ENCODE measurements around the gene FOXJ3.

The FOXJ3 gene

DNA sequence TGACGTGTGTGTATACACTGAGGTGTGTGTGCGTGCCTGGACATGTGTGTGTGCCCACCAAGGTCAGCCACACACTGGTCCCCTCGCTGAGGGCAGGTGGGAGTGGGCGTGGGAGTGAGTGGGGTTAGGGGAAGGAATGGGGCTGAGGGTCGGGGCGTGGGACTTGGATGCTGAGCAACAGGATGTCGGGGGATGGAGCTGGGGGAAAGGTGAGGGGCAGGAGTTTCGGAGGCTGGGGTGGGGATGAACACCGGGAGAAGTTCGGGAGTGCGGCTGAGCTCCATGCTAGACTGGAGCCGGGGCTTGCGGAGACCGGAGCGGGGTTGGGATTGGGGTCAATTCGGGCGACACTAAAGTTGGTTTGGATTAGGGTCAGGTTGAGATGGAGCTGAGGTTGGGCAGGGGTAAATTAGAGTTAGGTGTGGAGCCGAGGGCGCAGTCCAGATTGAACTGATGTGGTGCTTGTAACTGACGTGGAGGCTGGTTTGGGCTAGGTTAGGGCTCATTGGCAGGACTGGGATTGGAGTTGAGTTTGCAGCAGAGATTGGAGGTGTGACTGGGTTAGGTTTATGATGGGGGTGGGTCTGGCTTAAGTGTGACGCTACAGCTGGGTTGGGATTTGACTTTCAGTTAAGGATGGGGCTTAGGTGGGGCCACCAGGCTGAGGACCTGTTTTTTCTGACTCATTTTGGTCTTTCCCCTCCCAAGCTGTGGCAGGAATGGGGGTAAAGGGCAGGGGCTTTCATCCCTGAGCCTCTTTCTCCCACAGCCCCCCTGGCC, 167.2 kb downstream of the FOXJ3 start:
- no peak for DNase-seq

GRCh38 chr1:42165511-42166210, 169.4 kb downstream of the FOXJ3 start:
- no peak for DNase-seq

DNA sequence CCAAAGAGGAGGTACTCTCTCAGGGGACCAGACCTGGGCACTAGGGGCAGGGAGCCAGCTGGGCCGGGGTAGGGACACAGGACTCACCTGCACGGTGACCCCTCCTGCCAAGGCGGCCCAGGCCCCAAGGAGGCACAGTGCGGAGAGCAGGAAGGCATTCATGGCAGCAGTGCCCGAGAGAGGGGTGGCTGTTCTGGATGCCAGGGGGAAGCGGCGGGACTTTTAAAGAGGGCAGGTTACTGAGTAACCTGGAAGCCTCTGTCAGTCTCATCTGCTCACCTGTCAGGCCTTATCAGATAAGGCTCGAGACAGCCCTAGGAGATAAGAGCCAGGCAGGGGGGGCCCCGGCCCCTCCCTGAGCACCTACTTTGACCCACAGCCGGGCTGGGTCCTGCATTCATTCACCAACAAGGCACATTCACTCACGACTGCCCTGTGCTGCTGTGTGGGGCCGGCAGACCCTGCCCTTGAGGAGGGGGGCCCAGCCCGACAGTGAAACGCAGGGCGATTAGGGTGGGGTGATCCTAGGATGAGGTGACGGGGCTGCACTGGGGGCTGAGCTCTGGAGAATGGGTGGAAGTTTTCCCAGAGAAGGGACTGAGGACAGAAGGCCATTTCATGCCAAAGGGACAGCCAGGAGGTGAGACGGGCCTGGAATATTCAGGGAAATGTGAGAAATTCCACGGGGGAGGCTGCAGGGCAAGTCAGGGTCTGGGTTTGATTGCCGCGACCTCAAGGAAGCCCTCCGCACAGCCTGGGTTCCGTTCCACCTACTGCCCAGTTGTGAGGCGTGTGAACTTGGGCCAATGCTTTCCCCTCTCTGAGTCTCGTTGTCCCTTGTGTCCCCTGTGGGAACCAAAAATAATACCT, 170.2 kb downstream of the FOXJ3 start, which contains the start of gene GUCA2A:
Gene GUCA2A (minus strand): TSS at position 195 of the 870 bp plus-strand sequence. CDS start 33 bp downstream, at position 162.
- DNase-seq, result no peak

- no peak for DNase-seq
Observed at GRCh38 chr1:42163536-42164503, 171.2 kb downstream of the FOXJ3 start.

DNA sequence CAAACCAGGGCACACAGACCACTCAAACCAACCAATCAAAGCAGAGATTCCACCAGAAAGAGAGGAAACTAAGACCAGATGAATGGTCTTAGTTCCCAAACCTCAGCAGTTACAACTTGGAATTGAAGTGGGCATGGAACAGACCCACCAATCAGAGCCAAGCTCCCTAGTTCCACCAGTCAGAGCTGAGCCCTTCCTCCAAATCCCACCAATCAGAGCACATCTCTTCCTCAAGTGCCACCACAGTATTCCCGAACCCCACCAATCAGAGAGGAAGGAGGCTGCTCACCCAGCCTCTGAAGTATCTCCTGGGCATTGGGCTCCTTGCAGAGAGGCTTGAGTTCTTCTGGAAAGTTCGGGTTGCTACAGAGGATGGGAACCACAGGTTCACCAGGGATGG, 171.9 kb downstream of the FOXJ3 start:
- DNase-seq, result no peak

DNA sequence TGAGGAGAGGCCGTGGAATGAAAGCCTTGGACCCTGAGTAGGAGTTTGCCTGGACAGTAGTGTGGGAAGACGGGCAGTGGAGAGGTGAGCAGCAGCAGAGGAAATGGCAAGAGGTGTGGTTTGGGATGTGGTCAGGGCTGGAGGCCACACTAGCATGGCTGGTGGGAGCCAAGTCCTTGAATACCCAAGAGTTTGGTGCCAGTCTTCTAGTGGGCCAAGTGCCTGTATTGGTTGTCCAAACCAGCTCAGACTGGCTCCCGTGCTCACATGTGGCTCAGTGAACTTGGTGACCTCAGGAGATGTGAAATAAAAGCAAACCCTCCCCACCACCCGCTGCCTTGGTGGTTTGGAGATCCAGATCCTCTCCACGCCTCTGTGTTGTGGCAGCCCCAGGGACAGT, 172.9 kb downstream of the FOXJ3 start:
- DNase-seq, result no peak

- no peak for DNase-seq
Observed at GRCh38 chr1:42158189-42158588, 176.8 kb downstream of the FOXJ3 start.

- DNase-seq, result no peak
Observed at GRCh38 chr1:42157667-42158066, 177.4 kb downstream of the FOXJ3 start.

DNA sequence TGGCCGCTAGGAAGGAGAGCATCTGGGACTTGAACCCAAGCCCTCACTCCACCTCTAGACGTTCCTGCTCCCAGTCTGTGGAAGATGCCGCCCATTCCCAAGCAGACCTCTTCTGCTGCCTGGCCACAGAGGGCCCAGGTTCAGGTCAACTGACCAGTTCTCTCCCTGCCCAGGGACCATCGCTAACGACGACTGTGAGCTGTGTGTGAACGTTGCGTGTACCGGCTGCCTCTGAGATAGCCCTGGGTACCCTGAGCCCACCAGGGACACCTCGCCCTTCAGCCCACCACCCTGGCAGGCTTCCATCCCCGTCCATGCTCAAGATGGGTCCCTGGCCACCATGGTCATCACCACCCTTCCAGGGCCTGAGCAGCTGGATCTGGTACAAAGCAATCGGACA, 179.7 kb downstream of the FOXJ3 start:
- DNase-seq, result no peak

DNA sequence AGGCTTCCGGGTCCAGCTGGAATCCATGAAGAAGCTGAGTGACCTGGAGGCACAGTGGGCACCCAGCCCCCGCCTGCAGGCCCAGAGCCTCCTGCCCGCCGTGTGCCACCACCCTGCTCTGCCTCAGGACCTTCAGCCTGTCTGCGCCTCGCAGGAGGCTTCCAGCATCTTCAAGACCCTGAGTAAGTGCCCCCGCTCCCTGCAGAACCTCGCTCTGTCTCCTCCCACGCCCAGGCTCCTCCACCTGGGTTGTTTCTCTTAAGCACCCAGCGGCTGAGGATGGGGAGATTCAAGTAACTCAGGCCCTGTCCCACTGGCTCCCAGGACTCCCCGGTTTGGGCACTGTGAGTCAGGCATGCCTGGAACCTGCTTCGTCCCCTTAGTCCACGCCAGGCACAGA, 180.3 kb downstream of the FOXJ3 start:
- DNase-seq, result no peak

- no peak for DNase-seq
Observed at GRCh38 chr1:42153624-42154023, 181.4 kb downstream of the FOXJ3 start.

GRCh38 chr1:42152907-42153600, 182.0 kb downstream of the FOXJ3 start, which contains the start of gene GUCA2B:
Gene GUCA2B, plus strand, starts transcription at chr1:42153410. Its CDS starts 41 bp downstream, at chr1:42153451.
- no peak for DNase-seq

GRCh38 chr1:42152119-42152518, 182.9 kb downstream of the FOXJ3 start:
- no peak for DNase-seq

GRCh38 chr1:42150651-42151050, 184.4 kb downstream of the FOXJ3 start:
- DNase-seq, result no peak

DNA sequence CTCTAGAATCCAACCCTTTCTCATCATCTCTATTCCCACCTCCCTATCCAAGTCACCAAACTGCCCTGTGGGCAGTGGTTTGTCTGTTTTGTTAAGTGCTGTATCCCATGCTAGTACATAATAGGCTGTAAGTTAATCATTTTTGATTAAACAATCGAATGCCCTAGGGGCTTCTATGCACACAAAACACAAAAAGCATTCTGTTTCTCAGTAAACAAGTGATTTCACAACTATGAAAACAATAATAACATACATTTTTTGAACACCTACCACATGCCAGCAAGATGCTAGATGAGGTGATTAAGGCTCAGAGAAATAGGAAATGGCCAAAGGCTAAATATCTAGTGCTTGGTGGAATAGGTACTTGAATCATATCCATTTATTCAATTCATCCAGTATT, 186.9 kb downstream of the FOXJ3 start:
- DNase-seq, result no peak

DNA sequence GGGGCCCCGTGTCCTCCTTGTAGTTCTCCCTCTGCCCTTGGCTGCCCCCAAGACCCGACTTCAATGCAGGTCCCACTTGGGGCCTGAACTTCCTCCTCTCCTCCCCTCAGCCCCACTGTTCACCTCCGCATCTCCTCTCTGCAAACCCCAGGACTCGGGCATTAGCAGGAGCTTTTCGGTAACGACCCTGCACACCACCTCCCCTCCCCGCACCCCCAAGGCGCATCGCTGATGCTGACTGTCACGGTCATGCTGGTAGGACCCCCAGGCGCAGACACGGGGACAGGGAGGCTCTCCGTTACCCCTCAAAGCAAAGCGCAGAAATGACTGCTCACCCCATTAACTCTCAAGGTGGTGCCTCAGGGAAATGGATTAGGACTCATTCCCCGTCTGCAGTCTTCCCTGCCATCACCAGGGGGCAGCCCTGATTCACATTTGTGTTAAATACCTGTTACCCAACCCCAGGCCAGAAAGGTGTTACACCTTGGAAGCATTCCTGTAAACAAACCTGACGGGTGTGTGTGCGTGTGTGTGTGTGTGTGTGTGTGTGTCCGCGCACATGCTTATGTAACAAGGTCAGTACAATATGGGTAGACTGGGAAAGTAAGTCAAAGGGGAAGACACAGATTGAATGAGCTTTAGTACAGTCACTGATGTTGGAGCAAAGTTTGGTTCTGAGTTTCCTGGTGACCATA, 188.3 kb downstream of the FOXJ3 start:
- peak; percentile 49 for DNase-seq

- peak; percentile 34 for DNase-seq
Observed at GRCh38 chr1:42145764-42146625, 189.0 kb downstream of the FOXJ3 start.

GRCh38 chr1:42145389-42145716, 189.7 kb downstream of the FOXJ3 start:
- DNase-seq, result no peak

DNA sequence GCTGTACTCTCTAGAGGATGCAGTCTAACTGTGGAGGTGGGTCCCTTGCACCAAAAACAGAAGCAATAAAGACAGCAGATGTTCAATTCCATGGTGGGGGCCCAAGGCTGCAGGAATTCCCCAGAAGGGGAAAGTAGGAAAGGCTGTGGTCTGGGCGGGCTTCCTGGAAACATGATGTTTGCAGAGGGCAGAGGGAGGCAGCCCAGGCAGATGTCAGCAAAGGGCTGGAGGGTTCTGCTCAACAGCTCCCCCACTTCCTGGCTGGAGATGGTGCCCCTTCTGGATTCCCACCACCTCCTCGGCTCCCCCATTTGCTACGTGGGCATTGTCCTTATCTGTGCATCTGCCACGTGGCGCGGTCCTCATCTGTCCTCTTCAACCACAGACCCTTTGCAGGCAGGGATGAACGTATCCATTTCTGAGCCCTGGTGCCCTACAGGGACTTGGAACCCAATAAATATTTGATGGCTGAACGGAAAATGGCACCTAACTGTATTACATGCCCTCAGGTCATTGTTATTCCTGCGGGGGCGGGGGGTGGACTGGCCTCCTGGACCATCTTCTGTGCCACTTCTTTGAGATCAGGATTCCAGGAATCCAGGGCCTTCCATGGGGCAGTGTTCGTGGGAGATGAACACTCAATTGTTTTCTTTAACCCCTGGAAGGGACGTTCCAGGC, 190.2 kb downstream of the FOXJ3 start:
- DNase-seq, result no peak

All from right kidney (tissue), 1 donor.